Brain microvascular endothelial cell (primary cell): ENCODE measurements around the gene NCR3LG1.

ENCODE experiments used
- DNase-seq: peaks from one replicate; pipeline ENCODE4 v3.0.0-alpha.2; 2020
- H3K27ac ChIP-seq: fragments of 250-450 bp; sonication (Bioruptor Pico); 2 replicates; pipeline ENCODE4 v1.5.1; 2020; ENCODE audit warnings: mild to moderate bottlenecking, moderate library complexity
- H3K27me3 ChIP-seq: fragments of 250-450 bp; sonication (Bioruptor Pico); replicated peaks from 2 replicates; pipeline ENCODE4 v1.5.1; 2020; ENCODE audit warnings: mild to moderate bottlenecking
- H3K36me3 ChIP-seq: fragments of 250-450 bp; sonication (Bioruptor Pico); replicated peaks from 2 replicates; pipeline ENCODE4 v1.5.1; 2020; ENCODE audit warnings: mild to moderate bottlenecking
- H3K4me3 ChIP-seq: 2 replicates; pipeline ENCODE4 v1.5.1; 2011; ENCODE audit warnings: low read depth, mild to moderate bottlenecking, control low read depth, low read length, moderate library complexity
- in situ Hi-C: cut with HindIII; loops from 2 replicates; pipeline ENCODE4 v1.10.0; 2017; ENCODE audit warnings: low sequenced_read_pairs, low pct_ligation_motif_present
- TF ChIP-seq, protein P1 (sequence below): IDR thresholded peaks from 2 replicates; pipeline ENCODE4 v1.5.1; 2011; ENCODE audit warnings: low read depth, mild to moderate bottlenecking, moderate library complexity, low read length, control low read depth, inconsistent platforms; ENCODE audit errors: missing control alignments

NCR3LG1 gene

DNA sequence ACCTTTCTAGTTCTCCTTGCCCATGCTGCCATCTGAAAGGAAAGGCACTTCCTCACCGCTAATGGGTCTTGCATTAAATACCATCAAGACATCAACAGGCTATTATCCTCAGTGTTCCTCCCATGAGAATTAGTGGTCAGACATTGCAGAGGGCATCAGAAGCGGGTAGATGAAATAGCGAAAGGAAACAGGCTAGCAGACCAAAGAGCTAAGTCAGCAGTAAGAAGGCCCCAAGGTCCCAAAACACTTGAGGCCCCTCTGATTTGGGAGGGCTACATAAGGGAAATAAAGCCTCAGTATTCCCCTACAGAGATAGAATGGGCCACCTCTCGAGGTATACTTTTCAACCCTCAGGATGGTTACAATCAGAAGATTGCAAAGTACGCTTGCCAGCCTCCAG, 23.9 kb downstream of the NCR3LG1 start:
- Histone ChIP-seq H3K36me3 (peaks cover 35% of the 10 kb centered on the region), H3K4me3 (no peak overlapping the region), H3K27ac (no peak overlapping the region), H3K27me3 (no peaks in the 10 kb centered on the region)
- TF ChIP-seq, protein P1, sequence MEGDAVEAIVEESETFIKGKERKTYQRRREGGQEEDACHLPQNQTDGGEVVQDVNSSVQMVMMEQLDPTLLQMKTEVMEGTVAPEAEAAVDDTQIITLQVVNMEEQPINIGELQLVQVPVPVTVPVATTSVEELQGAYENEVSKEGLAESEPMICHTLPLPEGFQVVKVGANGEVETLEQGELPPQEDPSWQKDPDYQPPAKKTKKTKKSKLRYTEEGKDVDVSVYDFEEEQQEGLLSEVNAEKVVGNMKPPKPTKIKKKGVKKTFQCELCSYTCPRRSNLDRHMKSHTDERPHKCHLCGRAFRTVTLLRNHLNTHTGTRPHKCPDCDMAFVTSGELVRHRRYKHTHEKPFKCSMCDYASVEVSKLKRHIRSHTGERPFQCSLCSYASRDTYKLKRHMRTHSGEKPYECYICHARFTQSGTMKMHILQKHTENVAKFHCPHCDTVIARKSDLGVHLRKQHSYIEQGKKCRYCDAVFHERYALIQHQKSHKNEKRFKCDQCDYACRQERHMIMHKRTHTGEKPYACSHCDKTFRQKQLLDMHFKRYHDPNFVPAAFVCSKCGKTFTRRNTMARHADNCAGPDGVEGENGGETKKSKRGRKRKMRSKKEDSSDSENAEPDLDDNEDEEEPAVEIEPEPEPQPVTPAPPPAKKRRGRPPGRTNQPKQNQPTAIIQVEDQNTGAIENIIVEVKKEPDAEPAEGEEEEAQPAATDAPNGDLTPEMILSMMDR = no peak
- DNase-seq = no peak
- in situ Hi-C loops = no loop called here

DNA sequence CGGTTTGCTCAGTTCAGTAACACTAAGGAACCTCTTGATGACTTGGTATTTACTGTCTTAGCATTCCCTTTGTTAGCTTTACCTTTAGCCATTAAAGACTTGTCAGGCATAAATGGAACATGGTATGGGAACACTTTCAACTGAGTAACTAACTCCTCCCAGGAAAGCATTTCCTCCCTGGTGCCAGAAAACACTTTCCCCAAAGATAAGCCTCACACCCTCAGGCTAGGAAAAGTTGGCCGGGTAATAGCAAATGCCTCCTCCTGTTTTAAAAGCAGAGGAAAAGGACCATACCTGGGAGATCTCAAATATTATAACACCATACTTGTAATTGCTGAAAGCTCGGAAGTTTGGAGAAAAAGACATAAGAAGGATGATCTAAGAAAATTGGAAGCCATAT, 24.9 kb downstream of the NCR3LG1 start:
- Histone ChIP-seq H3K27me3 (no peaks in the 10 kb centered on the region), H3K36me3 (peaks cover 28% of the 10 kb centered on the region), H3K4me3 (no peak overlapping the region), H3K27ac (no peak overlapping the region)
- no peak for DNase-seq
- TF ChIP-seq, protein P1 = no peak
- in situ Hi-C loops = no loop called here

DNA sequence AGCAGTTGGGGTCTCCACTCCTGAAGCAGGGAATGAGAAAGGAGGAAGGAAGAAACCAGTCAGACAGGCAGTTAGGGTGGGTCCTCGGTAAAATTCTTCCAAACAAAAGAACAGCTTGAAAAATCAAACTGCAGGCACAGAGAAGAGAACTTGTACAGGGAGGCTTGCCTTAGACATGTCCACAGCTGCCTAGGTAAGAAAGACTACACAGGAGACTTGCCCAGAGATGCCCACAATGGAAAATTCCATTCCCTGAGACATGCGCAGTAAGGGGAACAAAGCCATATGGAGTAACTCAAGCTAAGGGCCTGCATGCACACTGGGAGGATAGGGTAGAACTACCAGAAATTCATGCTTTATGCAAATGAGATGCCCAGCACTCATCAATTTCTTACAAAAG, 27.1 kb downstream of the NCR3LG1 start:
- TF ChIP-seq, protein P1 = no peak
- no peaks in the 10 kb centered on the region for H3K27me3 ChIP-seq
- H3K4me3 ChIP-seq = no peak overlapping the region
- in situ Hi-C loops = no loop called here
- no peak overlapping the region for H3K27ac ChIP-seq
- no peak for DNase-seq
- peaks cover 8% of the 10 kb centered on the region for H3K36me3 ChIP-seq

DNA sequence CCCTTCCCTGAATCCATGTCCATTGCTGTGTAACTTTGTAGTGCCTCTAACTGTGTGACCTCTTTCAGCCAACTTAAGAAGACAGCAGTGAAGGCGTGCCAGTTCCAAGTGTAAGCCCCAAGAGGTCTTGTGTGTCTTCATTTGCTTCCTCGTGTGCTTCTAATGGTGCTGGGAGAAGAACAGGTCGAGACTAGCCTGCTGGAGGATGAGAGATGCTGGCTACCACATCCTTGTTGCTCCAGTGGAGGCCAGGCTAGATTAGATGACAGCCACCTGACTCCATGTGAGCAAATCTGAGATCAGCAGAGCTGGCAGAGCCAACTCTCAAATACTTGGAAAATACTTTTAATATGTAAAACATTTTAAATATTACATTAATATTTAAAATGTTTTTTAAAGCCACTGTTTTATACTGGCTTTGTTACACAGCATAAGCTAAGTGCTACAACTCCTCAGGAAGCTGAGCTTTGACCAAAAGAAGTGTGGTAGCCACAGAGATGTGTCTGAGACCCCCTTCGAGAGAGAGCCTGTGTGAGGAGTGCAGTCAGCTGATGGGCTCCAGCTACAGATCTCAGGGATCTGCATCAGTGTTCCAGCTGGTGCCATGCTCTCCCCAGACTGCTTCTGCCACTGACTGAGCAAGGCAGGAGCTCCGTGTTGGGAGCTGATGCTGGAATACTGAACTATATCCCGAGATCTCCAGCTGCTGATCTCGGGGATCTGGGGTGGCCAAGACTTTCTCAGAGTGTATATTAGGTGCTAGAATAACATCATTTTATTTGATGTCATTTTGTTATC, 28.0 kb downstream of the NCR3LG1 start:
- DNase-seq = no peak
- Histone ChIP-seq H3K27ac (no peak overlapping the region), H3K36me3 (peaks cover 6% of the 10 kb centered on the region), H3K4me3 (no peak overlapping the region), H3K27me3 (no peaks in the 10 kb centered on the region)
- TF ChIP-seq, protein P1 = no peak
- in situ Hi-C loops = no loop called here

- H3K27me3 ChIP-seq = no peaks in the 10 kb centered on the region
- H3K4me3 ChIP-seq = no peak overlapping the region
- in situ Hi-C loops = no loop called here
- H3K27ac ChIP-seq = no peak overlapping the region
- peak; percentile 29 for DNase-seq
- TF ChIP-seq, protein P1 = no peak
- H3K36me3 ChIP-seq = no peaks in the 10 kb centered on the region
These were observed 29.6 kb downstream of the NCR3LG1 start for GRCh38 chr11:17381156-17381555.
